Measurements from ENCODE around the gene SLC2A11. TPM values are rescaled to one million over a fixed set of nuclear protein-coding genes. Genes with fewer than 3 reads are reported as not detected.

The SLC2A11 gene
- total RNA-seq, 5 donors from 2014 or later (not counting 1 experiment from before 2014, with no cell fraction given) = 16.2 to 24.2 (median 18.6) TPM

GRCh38 chr22:23909296-23909898 is 51.7 kb downstream of the SLC2A11 start:
- H3K9me3 ChIP-seq = no peaks in the 10 kb centered on the region

GRCh38 chr22:23910496-23911190 is 53.0 kb downstream of the SLC2A11 start:
- Histone ChIP-seq H3K4me1 (ENCODE audit: control insufficient read depth in 1 of 2, extremely low read depth in 1 of 2, insufficient read depth in 2 of 2, low read length in 2 of 2) (peaks cover 2 to 11% of the 10 kb centered on the region in 2 experiments), H3K4me3 (ENCODE audit: control insufficient read depth in 1 of 2, extremely low read depth in 1 of 2, low read length in 1 of 2) (no peak overlapping the region), H3K27ac (ENCODE audit: low read length) (no peak overlapping the region), H3K9me3 (no peaks in the 10 kb centered on the region), H3K36me3 (ENCODE audit: control insufficient read depth in 2 of 2, extremely low read depth in 1 of 2, insufficient read depth in 1 of 2, low read length in 1 of 2) (no peaks in the 10 kb centered on the region), H3K27me3 (replicated peaks in 1 of 2; ENCODE audit: control insufficient read depth in 2 of 2, extremely low read depth in 1 of 2, insufficient read depth in 2 of 2, low read length in 1 of 2) (peaks cover 0 to 17% of the 10 kb centered on the region in 2 experiments)
- peaks cover 0 to 6% of the 10 kb centered on the region in 2 donors for H3K27me3 Mint-ChIP-seq
- DNase-seq = no peak
- 43% methylated on average over 1 of the region's 3 CpGs for WGBS (ENCODE audit: insufficient coverage)
- ChIA-PET CTCF (no interaction called here), POLR2A (no interaction called here)
- no peak overlapping the region for H3K27ac Mint-ChIP-seq
- H3K36me3 Mint-ChIP-seq = no peaks in the 10 kb centered on the region
- H3K4me1 Mint-ChIP-seq = peaks cover 11 to 22% (median 16%) of the 10 kb centered on the region in 3 donors
- ATAC-seq (replicated peaks in 1 of 4) = no peak
- H3K4me3 Mint-ChIP-seq = no peak overlapping the region
- H3K9me3 Mint-ChIP-seq = no peaks in the 10 kb centered on the region

More at GRCh38 chr22:23909296-23909898, 51.7 kb downstream of the SLC2A11 start:
- peaks cover 11 to 18% (median 12%) of the 10 kb centered on the region in 3 donors for H3K4me1 Mint-ChIP-seq
- CTCF ChIA-PET = no interaction called here
- POLR2A ChIA-PET = no interaction called here
- no peak overlapping the region for H3K4me3 ChIP-seq (ENCODE audit: control insufficient read depth in 1 of 2, extremely low read depth in 1 of 2, low read length in 1 of 2)
- H3K4me3 Mint-ChIP-seq = no peak overlapping the region
- no peaks in the 10 kb centered on the region for H3K36me3 Mint-ChIP-seq
- no peaks in the 10 kb centered on the region for H3K9me3 Mint-ChIP-seq
- peaks cover 2 to 11% of the 10 kb centered on the region in 2 experiments for H3K4me1 ChIP-seq (ENCODE audit: control insufficient read depth in 1 of 2, extremely low read depth in 1 of 2, insufficient read depth in 2 of 2, low read length in 2 of 2)
- H3K36me3 ChIP-seq (ENCODE audit: control insufficient read depth in 2 of 2, extremely low read depth in 1 of 2, insufficient read depth in 1 of 2, low read length in 1 of 2) = no peaks in the 10 kb centered on the region
- H3K27me3 Mint-ChIP-seq = peaks cover 4 to 14% of the 10 kb centered on the region in 2 donors
- ATAC-seq (replicated peaks in 1 of 4) = no peak
- H3K27ac ChIP-seq (ENCODE audit: low read length) = no peak overlapping the region
- 100% methylated on average over 3 of the region's 6 CpGs for WGBS (ENCODE audit: insufficient coverage)
- peaks cover 0 to 29% of the 10 kb centered on the region in 2 experiments for H3K27me3 ChIP-seq (replicated peaks in 1 of 2; ENCODE audit: control insufficient read depth in 2 of 2, extremely low read depth in 1 of 2, insufficient read depth in 2 of 2, low read length in 1 of 2)
- no peak overlapping the region for H3K27ac Mint-ChIP-seq
- no peak for DNase-seq

GRCh38 chr22:23911318-23911980 is 53.8 kb downstream of the SLC2A11 start:
- Mint-ChIP-seq H3K27ac (no peak overlapping the region), H3K27me3 (peaks cover 0 to 2% of the 10 kb centered on the region in 2 donors), H3K9me3 (no peaks in the 10 kb centered on the region), H3K4me1 (peaks cover 11 to 22% (median 16%) of the 10 kb centered on the region in 3 donors), H3K36me3 (no peaks in the 10 kb centered on the region), H3K4me3 (peak overlapping the region in 1 of 3 donors; percentile 13)
- Histone ChIP-seq H3K36me3 (ENCODE audit: control insufficient read depth in 2 of 2, extremely low read depth in 1 of 2, insufficient read depth in 1 of 2, low read length in 1 of 2) (peaks cover 0 to 3% of the 10 kb centered on the region in 2 donors), H3K4me1 (ENCODE audit: control insufficient read depth in 1 of 2, extremely low read depth in 1 of 2, insufficient read depth in 2 of 2, low read length in 2 of 2) (peaks cover 2 to 11% of the 10 kb centered on the region in 2 experiments), H3K27ac (ENCODE audit: low read length) (no peak overlapping the region), H3K27me3 (replicated peaks in 1 of 2; ENCODE audit: control insufficient read depth in 2 of 2, extremely low read depth in 1 of 2, insufficient read depth in 2 of 2, low read length in 1 of 2) (peaks cover 0 to 11% of the 10 kb centered on the region in 2 experiments), H3K9me3 (no peaks in the 10 kb centered on the region), H3K4me3 (ENCODE audit: control insufficient read depth in 1 of 2, extremely low read depth in 1 of 2, low read length in 1 of 2) (no peak overlapping the region)
- DNase-seq (no peak), ATAC-seq (replicated peaks in 1 of 4) (no peak)
- ChIA-PET POLR2A (no interaction called here), CTCF (no interaction called here)
- WGBS (ENCODE audit: insufficient coverage) = 89% methylated on average over 7 of the region's 12 CpGs

GRCh38 chr22:23912293-23912903 is 54.7 kb downstream of the SLC2A11 start:
- ChIA-PET POLR2A (no interaction called here), CTCF (no interaction called here)
- H3K27ac ChIP-seq (ENCODE audit: low read length) = no peak overlapping the region
- no peak for DNase-seq
- no peak overlapping the region for H3K4me3 ChIP-seq (ENCODE audit: control insufficient read depth in 1 of 2, extremely low read depth in 1 of 2, low read length in 1 of 2)
- Mint-ChIP-seq H3K4me1 (peaks cover 11 to 22% (median 16%) of the 10 kb centered on the region in 3 donors), H3K27ac (peak overlapping the region in 1 of 2 donors; percentile 7), H3K36me3 (no peaks in the 10 kb centered on the region), H3K27me3 (peaks cover 0 to 2% of the 10 kb centered on the region in 2 donors), H3K9me3 (no peaks in the 10 kb centered on the region), H3K4me3 (peak overlapping the region in 1 of 3 donors; percentile 13)
- WGBS (ENCODE audit: insufficient coverage) = 100% methylated on average over 7 of the region's 9 CpGs
- no peak for ATAC-seq (replicated peaks in 1 of 4)
- peaks cover 0 to 3% of the 10 kb centered on the region in 2 donors for H3K36me3 ChIP-seq (ENCODE audit: control insufficient read depth in 2 of 2, extremely low read depth in 1 of 2, insufficient read depth in 1 of 2, low read length in 1 of 2)
- no peaks in the 10 kb centered on the region for H3K9me3 ChIP-seq
- peaks cover 0 to 6% of the 10 kb centered on the region in 2 experiments for H3K27me3 ChIP-seq (replicated peaks in 1 of 2; ENCODE audit: control insufficient read depth in 2 of 2, extremely low read depth in 1 of 2, insufficient read depth in 2 of 2, low read length in 1 of 2)
- H3K4me1 ChIP-seq (ENCODE audit: control insufficient read depth in 1 of 2, extremely low read depth in 1 of 2, insufficient read depth in 2 of 2, low read length in 2 of 2) = peaks cover 2 to 11% of the 10 kb centered on the region in 2 experiments

- H3K27me3 ChIP-seq (replicated peaks in 1 of 2; ENCODE audit: control insufficient read depth in 2 of 2, extremely low read depth in 1 of 2, insufficient read depth in 2 of 2, low read length in 1 of 2) = peaks cover 0 to 1% of the 10 kb centered on the region in 2 experiments
- 20% methylated on average over 1 of the region's 1 CpG for WGBS (ENCODE audit: insufficient coverage)
- peak overlapping the region; percentile 93 to 97 for H3K27ac Mint-ChIP-seq
- peak overlapping the region; percentile 88 to 94 (median 93) for H3K4me3 Mint-ChIP-seq
- peaks cover 11 to 22% (median 16%) of the 10 kb centered on the region in 3 donors for H3K4me1 Mint-ChIP-seq
- ATAC-seq (replicated peaks in 1 of 4) (peak in 1 of 4 experiments; percentile 0), DNase-seq (no peak)
- no peaks in the 10 kb centered on the region for H3K9me3 ChIP-seq
- no peaks in the 10 kb centered on the region for H3K36me3 Mint-ChIP-seq
- ChIA-PET POLR2A (interaction anchor here (0.5 to 1.2 kb wide), 2 partner anchors 19 to 1150 kb away, joined by 5 to 12 read pairs; partner anchors contain the start of gene MIF (in 1 of the 2)), CTCF (interaction anchor here in 1 of 2 donors (1.6 kb wide), 1 partner anchor 19 kb away, joined by 14 read pairs; the partner anchor contains the start of gene MIF)
- peaks cover 0 to 2% of the 10 kb centered on the region in 2 donors for H3K27me3 Mint-ChIP-seq
- H3K4me3 ChIP-seq (ENCODE audit: control insufficient read depth in 1 of 2, extremely low read depth in 1 of 2, low read length in 1 of 2) = peak overlapping the region; percentile 35 to 75
- H3K4me1 ChIP-seq (ENCODE audit: control insufficient read depth in 1 of 2, extremely low read depth in 1 of 2, insufficient read depth in 2 of 2, low read length in 2 of 2) = peaks cover 2 to 11% of the 10 kb centered on the region in 2 experiments
- no peaks in the 10 kb centered on the region for H3K9me3 Mint-ChIP-seq
- H3K27ac ChIP-seq (ENCODE audit: low read length) = peak overlapping the region; percentile 84
- H3K36me3 ChIP-seq (ENCODE audit: control insufficient read depth in 2 of 2, extremely low read depth in 1 of 2, insufficient read depth in 1 of 2, low read length in 1 of 2) = peaks cover 0 to 5% of the 10 kb centered on the region in 2 donors
Measured at GRCh38 chr22:23913306-23913660, 55.6 kb downstream of the SLC2A11 start.
